GM18519 (cell line): ENCODE data around the gene NBR1.
A peak's percentile ranks its signal among the peaks of the same experiment; 100 is the strongest.
"Not testable (repeated sequence)": the region's sequence is repeated elsewhere in the genome, so short reads cannot be mapped to it uniquely, and the experiment has no call there.

ENCODE experiments used
- ATAC-seq: cut with Tn5 transposase; IDR thresholded peaks from one replicate; pipeline ENCODE4 v1.9.1; 2021; ENCODE audit warnings: mild to moderate bottlenecking, moderate library complexity; ENCODE audit not compliant: unreplicated experiment, low FRiP score

The NBR1 gene

GRCh38 chr17:43170766-43171585, at the start of gene NBR1:
Gene NBR1, plus strand, starts transcription at chr17:43171214. Its CDS starts 4,586 bp downstream, at chr17:43175800.
- ATAC-seq, result peak; percentile 77

DNA sequence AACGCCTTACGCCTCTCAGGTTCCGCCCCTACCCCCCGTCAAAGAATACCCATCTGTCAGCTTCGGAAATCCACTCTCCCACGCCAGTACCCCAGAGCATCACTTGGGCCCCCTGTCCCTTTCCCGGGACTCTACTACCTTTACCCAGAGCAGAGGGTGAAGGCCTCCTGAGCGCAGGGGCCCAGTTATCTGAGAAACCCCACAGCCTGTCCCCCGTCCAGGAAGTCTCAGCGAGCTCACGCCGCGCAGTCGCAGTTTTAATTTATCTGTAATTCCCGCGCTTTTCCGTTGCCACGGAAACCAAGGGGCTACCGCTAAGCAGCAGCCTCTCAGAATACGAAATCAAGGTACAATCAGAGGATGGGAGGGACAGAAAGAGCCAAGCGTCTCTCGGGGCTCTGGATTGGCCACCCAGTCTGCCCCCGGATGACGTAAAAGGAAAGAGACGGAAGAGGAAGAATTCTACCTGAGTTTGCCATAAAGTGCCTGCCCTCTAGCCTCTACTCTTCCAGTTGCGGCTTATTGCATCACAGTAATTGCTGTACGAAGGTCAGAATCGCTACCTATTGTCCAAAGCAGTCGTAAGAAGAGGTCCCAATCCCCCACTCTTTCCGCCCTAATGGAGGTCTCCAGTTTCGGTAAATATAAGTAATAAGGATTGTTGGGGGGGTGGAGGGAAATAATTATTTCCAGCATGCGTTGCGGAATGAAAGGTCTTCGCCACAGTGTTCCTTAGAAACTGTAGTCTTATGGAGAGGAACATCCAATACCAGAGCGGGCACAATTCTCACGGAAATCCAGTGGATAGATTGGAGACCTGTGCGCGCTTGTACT, 45.7 kb upstream of the NBR1 start, which contains the start of gene BRCA1:
TSS of gene BRCA1 (minus strand) at position 232 of the 834 bp plus-strand sequence. CDS start 1,268 bp downstream, outside the sequence.
- peak; percentile 91 for ATAC-seq

- ATAC-seq, result no peak
Measured at GRCh38 chr17:43125967-43126910, 44.8 kb upstream of the NBR1 start.

- no peak for ATAC-seq
Measured at GRCh38 chr17:43126911-43127290, 44.1 kb upstream of the NBR1 start.

- ATAC-seq, result not testable (repeated sequence)
Measured at GRCh38 chr17:43127333-43127876, 43.6 kb upstream of the NBR1 start.

DNA sequence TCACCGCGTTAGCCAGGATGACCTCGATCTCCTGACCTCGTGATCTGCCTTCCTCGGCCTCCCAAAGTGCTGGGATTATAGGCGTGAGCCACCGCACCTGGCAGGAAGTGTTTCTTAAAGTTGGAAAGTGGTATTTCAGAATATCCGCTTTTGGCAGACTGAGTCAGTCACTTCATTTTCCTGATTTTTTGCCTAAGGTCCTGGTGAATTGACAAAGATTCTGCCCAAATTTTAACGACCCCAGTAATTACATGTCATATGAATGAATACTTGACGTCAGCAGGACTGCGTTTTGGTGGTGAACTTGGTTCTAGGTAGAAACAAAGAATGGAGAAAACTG, 41.4 kb upstream of the NBR1 start:
- no peak for ATAC-seq

DNA sequence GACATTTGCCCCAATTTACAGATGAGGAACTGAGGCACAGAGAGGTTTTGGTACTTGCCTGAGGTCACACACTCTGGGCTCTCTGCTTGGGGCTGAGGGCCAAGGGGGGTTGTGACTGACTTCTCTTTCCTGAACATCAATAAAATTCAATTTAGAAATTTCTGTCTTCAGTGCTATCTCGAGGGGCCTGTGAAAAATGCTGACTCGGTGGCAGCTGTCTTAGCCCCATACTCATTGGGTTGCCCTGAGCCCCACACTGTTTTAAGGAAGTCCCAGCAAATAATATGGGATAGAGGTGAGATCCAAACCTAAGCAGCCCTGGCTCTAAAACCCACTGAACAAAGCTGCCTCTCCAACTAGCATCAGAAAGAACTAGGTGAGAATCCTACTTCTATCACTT, 38.9 kb upstream of the NBR1 start:
- ATAC-seq, result no peak

GRCh38 chr17:43133439-43133838, 37.6 kb upstream of the NBR1 start:
- not testable (repeated sequence) for ATAC-seq

GRCh38 chr17:43134774-43135453, 36.1 kb upstream of the NBR1 start:
- no peak for ATAC-seq

DNA sequence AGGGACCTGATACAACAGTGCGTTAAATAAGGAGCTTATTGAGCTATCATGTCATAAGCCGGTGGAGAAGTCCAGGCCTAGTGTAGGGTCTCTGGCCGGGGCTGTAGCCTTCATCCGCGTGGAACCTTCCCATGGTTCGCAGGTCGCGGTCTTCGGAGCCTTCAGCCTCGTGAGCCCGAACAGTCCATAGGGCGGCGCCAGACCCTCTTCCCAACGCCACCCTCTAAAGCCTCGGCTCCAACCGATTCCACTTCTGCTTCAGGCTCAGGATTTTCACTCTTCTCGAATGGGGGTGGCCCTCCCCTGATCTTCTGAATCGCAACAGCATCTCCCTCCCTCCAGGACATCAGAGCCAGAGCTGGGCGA, 35.6 kb upstream of the NBR1 start:
- no peak for ATAC-seq

DNA sequence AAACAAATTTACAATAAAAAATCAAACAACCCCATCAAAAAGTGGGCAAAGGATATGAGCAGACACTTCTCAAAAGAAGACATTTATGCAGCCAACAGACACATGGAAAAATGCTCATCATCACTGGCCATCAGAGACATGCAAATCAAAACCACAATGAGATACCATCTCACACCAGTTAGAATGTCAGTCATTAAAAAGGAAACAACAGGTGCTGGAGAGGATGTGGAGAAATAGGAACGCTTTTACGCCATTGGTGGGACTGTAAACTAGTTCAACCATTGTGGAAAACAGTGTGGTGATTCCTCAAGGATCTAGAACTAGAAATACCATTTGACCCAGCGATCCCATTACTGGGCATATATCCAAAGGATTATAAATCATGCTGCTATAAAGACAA, 34.4 kb upstream of the NBR1 start:
- not testable (repeated sequence) for ATAC-seq

GRCh38 chr17:43138531-43138930, 32.5 kb upstream of the NBR1 start:
- not testable (repeated sequence) for ATAC-seq

DNA sequence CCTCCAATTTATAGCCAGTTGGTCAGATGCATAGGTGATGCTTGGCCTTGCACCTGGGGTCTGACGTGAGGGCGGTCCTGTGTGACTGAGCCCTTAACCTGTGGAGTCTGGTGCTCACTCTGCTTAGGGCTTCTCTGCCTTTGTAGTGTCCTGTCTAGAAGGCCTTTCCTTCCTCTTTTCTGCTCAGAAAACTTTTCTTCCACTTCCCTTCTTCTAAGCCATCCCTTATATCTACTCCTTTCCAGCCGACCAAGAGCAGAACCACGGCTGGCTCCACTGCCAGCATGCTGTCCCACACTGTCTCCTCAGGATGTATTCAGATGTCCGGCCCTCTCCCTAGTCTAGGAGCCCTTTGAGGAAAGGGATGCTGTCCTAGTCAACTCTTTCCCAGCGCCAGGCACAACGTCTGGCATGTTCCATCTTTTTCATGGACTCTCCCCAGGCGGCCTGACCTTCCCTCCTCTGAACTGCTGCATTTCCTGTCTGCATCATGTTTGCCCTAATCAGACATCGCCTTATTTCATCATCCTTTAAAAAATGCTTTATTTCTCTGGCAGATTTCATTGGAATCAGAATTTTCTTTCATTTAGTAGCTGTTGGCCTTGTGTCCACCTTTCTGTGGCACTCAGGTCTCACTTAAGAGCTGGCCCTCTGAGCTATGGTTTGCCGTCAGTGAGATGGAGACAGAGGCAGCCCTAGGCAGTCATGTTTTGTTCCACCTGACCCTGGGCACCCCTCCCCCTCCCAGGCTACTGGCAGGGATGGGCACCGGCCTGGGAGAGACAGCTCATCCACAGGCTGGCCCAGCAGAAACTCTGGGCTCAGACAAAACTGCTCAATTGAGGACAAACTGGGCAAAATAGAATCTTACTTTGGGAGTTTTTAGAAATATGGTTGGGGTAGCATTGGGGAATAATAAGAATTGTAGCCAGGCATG, 30.4 kb upstream of the NBR1 start:
- ATAC-seq, result no peak

DNA sequence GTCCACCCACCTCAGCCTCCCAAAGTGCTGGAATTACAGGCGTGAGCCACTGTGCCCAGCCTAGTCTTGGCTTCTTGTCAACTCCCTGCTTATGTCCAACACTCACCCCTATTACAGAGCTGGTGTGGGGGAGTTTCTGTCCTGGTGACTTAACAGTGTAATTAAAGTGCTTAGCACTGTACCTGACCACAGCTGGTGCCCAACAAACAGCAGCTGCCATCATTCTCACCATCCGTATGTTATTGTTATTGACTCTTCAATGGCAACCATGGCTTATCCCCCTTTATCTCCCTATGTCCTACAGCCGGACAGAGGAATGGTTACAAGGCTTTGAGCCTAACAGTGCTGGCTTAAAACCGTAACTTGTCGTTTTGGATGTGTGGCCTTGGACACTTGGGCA, 28.9 kb upstream of the NBR1 start:
- no peak for ATAC-seq

GRCh38 chr17:43143201-43143600, 27.8 kb upstream of the NBR1 start:
- no peak for ATAC-seq

GRCh38 chr17:43146649-43147048, 24.4 kb upstream of the NBR1 start:
- ATAC-seq, result no peak

DNA sequence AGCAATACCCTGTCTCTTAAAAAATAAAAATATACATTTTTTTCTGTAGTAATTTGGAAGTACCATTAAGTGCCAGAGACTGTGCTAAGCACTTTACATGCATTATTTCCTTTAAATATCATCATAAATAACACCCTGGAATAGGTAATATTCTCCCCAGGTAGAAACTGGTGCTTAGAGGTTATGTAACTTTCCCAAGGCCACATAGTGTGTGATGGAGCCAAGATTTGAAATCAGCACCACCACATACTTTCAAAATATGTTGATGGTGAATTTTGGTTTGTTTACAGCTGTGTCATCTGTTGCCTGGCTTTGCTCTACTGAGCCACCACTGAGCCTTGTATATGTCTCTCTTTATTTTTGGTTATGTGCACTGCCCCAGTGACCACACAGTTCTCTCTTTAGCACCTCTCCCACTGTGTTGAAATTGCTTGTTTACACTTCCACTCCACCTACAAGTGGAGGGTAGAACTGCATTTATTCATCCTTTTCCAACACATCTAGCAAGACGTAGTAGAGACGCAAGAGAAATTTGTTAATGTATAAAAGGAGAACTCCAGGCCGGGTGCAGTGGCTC, 19.0 kb upstream of the NBR1 start:
- no peak for ATAC-seq

DNA sequence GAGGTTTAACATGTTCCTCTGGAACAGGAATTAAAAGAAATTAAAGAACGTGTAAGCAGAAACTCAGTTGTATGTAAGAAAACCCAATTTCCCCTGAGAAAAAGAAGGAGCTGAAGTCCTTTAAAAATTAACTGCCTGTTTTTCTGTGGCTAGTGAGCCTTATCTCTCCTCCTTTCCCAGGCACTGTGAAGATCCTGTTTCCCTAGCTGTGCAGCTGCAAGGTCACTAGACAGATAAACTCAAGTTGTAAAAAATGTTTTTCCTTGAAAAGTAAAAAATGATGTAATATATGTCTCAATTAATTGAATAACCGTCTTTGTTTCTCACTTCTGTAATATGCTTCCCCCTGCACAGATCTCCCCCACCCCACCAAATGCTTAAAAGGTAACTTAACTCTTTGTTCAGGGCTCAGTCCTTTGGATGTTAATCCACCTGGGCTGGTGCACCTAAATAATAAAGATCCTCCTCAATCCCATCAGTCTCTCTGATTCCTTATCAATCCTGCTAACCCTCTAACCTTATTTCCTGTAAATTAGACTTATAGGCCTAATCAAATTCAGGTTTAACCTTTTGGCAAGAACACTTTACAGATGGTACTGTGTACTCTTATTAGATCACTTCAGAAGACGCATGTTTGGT, 17.7 kb upstream of the NBR1 start:
- not testable (repeated sequence) for ATAC-seq
